DOHH2 (cell line): ENCODE results near the gene TM4SF4.

ENCODE experiments used
- H3F3A ChIP-seq: fragments of 200-600 bp; sonication (generic), shearing (Covaris generic); 2 replicates; pipeline ENCODE4 v1.6.0; 2016; ENCODE audit warnings: antibody characterized with exemption, mild to moderate bottlenecking; ENCODE audit not compliant: control insufficient read depth, insufficient read depth
- H3K27ac ChIP-seq: fragments of 200-600 bp; sonication (generic); 2 replicates; pipeline ENCODE4 v1.5.1; 2014; ENCODE audit warnings: low read depth, mild to moderate bottlenecking, low read length, moderate library complexity
- H3K27me3 ChIP-seq: fragments of 200-600 bp; sonication (generic); 2 replicates; pipeline ENCODE4 v1.6.1; 2014; ENCODE audit warnings: mild to moderate bottlenecking, low read length, mixed read lengths; ENCODE audit not compliant: control insufficient read depth
- H3K36me3 ChIP-seq: fragments of 200-600 bp; sonication (generic); 2 replicates; pipeline ENCODE4 v1.6.1; 2014; ENCODE audit warnings: mild to moderate bottlenecking, low read length, moderate library complexity, mixed read lengths; ENCODE audit not compliant: control insufficient read depth
- H3K4me1 ChIP-seq: fragments of 200-600 bp; sonication (generic); 2 replicates; pipeline ENCODE4 v1.6.1; 2014; ENCODE audit warnings: mild to moderate bottlenecking, low read length, mixed read lengths; ENCODE audit not compliant: control insufficient read depth
- H3K4me2 ChIP-seq: fragments of 200-600 bp; sonication (generic); 2 replicates; pipeline ENCODE4 v1.6.0; 2014; ENCODE audit warnings: mild to moderate bottlenecking, low read length, moderate library complexity
- H3K4me3 ChIP-seq: fragments of 200-600 bp; sonication (generic); 2 replicates; pipeline ENCODE4 v1.5.1; 2014; ENCODE audit warnings: mild to moderate bottlenecking, low read length, mixed read lengths
- H3K79me2 ChIP-seq: fragments of 200-600 bp; sonication (generic); 2 replicates; pipeline ENCODE4 v1.6.1; 2014; ENCODE audit warnings: mild to moderate bottlenecking, low read length, mixed read lengths; ENCODE audit not compliant: control insufficient read depth
- H3K9me2 ChIP-seq: fragments of 200-600 bp; sonication (generic); replicated peaks from 2 replicates; pipeline ENCODE4 v1.6.1; 2014; ENCODE audit warnings: mild to moderate bottlenecking, low read length, mixed read lengths; ENCODE audit not compliant: control insufficient read depth
- H3K9me3 ChIP-seq: fragments of 200-600 bp; sonication (generic); 2 replicates; pipeline ENCODE4 v1.6.1; 2014; ENCODE audit warnings: antibody characterized with exemption, low read length, mixed read lengths; ENCODE audit not compliant: control insufficient read depth, insufficient read depth
- H4K20me1 ChIP-seq: fragments of 200-600 bp; sonication (generic); 2 replicates; pipeline ENCODE4 v1.6.0; 2014; ENCODE audit warnings: low read depth, mild to moderate bottlenecking, antibody characterized with exemption, low read length, moderate library complexity; ENCODE audit not compliant: control insufficient read depth, insufficient read depth
- CTCF ChIP-seq: fragments of 200-600 bp; sonication (generic); IDR thresholded peaks from one replicate; pipeline ENCODE4 v1.5.1; 2014; ENCODE audit warnings: antibody characterized with exemption, mild to moderate bottlenecking, low read depth, low read length; ENCODE audit not compliant: poor library complexity, severe bottlenecking
- EZH2phosphoT487 ChIP-seq: fragments of 200-600 bp; sonication (generic); IDR thresholded peaks from 2 replicates; pipeline ENCODE4 v1.6.1; 2017; ENCODE audit warnings: borderline replicate concordance, mild to moderate bottlenecking, antibody characterized with exemption, low read length, moderate library complexity, mixed read lengths

Gene TM4SF4

GRCh38 chr3:149536429-149536828 is 61.9 kb downstream of the TM4SF4 start:
- Histone ChIP-seq H3K4me2 (no peak overlapping the region), H3F3A (no peaks in the 10 kb centered on the region), H3K9me3 (no peaks in the 10 kb centered on the region), H3K27me3 (peaks cover 4% of the 10 kb centered on the region), H3K27ac (no peak overlapping the region), H3K9me2 (no peaks in the 10 kb centered on the region), H3K4me1 (no peaks in the 10 kb centered on the region), H3K79me2 (no peaks in the 10 kb centered on the region), H4K20me1 (no peaks in the 10 kb centered on the region), H3K36me3 (no peaks in the 10 kb centered on the region), H3K4me3 (no peak overlapping the region)
- no peak for TF ChIP-seq EZH2phosphoT487
- no peak for TF ChIP-seq CTCF

- Histone ChIP-seq H3F3A (no peaks in the 10 kb centered on the region), H3K9me2 (no peaks in the 10 kb centered on the region), H3K4me1 (no peaks in the 10 kb centered on the region), H3K9me3 (no peaks in the 10 kb centered on the region), H3K36me3 (no peaks in the 10 kb centered on the region), H3K27me3 (peaks cover 1% of the 10 kb centered on the region), H3K4me3 (no peak overlapping the region), H4K20me1 (no peaks in the 10 kb centered on the region), H3K79me2 (no peaks in the 10 kb centered on the region), H3K4me2 (no peak overlapping the region), H3K27ac (no peak overlapping the region)
- TF ChIP-seq EZH2phosphoT487 (no peak), CTCF (no peak)
Measured at GRCh38 chr3:149538371-149538770, 63.9 kb downstream of the TM4SF4 start.

- Histone ChIP-seq H3K4me3 (no peak overlapping the region), H3K27me3 (no peaks in the 10 kb centered on the region), H3K36me3 (no peaks in the 10 kb centered on the region), H3K79me2 (no peaks in the 10 kb centered on the region), H3K9me3 (no peaks in the 10 kb centered on the region), H3K4me1 (no peaks in the 10 kb centered on the region), H3F3A (no peaks in the 10 kb centered on the region), H3K27ac (no peak overlapping the region), H4K20me1 (no peaks in the 10 kb centered on the region), H3K9me2 (no peaks in the 10 kb centered on the region), H3K4me2 (no peak overlapping the region)
- TF ChIP-seq EZH2phosphoT487 (no peak), CTCF (no peak)
Measured at GRCh38 chr3:149541091-149541491, 66.6 kb downstream of the TM4SF4 start.
